Measurements from ENCODE around the gene TMC8.
A peak's percentile ranks its signal among the peaks of the same experiment; 100 is the strongest.

Gene TMC8

DNA sequence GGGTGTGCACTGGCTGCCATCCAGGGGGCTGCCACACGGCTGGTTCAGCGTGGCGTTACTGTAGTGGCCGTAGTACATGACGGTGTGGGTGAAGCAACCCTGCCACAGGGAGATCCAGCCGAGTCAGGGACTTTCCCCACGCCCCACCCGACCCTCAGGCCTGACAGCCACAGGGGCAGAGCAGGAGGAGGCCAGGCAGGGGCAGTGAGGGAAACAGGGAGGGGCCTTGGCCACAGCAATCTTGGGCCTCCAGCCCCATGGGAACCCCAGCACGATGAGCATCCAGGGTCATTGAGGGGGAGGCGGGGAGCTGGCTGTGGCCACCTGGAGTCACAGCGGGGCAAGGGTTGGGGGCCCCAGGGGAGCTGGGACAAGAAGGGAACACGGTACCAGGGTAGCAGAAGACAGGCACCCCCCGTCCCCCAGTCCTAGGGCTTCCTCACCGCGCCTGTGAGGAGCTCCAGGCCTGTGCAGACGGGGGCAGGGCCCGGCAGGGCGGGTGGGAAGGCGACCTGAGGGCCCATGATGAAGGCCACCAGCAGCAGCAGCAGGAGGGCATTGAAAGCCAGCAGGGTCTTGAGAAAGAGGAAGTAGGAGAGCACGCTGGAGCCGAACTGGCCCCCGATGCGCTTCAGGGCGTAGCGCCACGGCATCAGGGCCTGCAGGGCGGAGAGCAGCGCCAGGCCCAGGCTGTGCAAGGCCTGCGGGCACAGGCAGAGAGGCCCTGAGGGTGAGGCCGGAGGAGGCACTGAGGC, 6.3 kb upstream of the TMC8 start:
- DNase-seq = no peak

DNA sequence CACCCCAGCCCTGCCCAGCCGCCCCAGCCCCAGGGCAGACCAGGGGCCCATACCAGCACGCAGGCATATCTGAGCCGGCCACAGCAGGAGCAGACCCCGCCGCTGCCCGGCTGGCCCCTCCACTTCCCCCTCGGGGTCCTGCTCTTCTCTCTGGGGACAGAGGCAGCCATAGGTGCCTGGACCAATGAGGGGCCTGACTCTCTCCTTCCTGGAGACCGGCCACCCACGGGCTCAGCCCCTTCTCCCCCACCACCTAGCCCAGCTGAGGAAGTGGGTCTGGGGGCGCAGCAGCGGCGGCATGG, 5.8 kb upstream of the TMC8 start:
- no peak for DNase-seq

- DNase-seq = no peak
Observed at GRCh38 chr17:78125138-78125913, 5.2 kb upstream of the TMC8 start.

DNA sequence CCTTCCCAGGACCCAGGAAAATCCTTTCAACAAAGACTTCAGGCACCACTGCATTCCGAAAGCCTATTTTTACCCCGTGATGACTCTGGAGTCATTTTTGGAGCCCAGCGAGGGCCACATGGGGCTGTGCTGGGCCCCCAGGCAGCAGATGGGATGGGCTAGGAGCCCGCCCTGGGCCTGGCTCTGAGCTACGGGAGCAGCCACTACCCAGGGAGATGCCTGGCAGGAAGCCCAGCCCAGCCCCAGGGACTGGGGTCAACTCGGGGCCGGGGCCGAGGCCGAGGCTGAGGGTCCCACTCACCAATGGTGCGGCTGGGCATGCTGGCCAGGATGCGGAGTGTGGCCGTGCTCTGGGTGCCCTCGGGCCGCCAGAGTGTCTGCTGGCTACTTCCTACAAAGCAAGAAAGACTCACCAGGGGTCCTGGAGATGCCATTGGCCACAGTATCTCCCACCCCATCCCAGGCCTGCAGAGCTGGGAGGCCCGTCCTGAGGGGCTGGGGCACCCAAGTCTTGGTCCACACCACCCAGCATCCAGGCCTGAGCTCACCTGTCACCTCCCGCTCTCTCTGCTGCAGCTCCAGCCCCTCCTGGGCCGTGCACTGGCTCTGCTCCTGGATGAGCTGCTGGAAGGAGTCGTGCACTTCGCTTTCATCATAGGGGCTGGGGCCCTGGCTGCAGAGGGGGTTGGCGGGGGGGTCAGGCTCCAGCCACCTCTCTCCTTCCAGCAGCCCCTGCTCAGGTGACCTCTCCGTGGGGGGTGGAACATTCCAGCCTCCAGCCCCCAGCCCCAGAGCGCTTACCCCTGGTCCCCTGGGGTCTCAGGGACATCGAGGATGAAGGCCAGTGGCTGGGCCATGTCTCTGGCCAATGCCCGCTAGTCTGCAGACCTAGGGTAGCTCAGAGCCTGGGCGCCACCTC, 4.3 kb upstream of the TMC8 start:
- DNase-seq = peak; percentile 50

DNA sequence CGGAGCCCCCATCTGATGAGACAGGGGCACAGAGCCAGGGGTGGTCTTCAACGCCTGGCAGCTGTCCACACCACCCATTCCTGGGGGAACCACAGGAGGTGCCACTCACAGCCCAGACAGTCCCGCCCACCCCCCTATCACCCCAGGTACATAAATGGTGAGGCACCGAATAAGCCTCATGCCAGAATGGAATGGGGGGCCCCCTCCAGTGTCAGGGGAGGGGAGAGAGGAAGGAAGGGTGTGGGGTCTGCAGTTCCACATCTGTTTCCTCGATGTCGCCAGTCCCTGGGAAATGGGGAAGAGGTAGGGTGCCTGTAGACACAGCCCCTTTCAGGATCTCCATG, 3.7 kb upstream of the TMC8 start:
- no peak for DNase-seq

DNA sequence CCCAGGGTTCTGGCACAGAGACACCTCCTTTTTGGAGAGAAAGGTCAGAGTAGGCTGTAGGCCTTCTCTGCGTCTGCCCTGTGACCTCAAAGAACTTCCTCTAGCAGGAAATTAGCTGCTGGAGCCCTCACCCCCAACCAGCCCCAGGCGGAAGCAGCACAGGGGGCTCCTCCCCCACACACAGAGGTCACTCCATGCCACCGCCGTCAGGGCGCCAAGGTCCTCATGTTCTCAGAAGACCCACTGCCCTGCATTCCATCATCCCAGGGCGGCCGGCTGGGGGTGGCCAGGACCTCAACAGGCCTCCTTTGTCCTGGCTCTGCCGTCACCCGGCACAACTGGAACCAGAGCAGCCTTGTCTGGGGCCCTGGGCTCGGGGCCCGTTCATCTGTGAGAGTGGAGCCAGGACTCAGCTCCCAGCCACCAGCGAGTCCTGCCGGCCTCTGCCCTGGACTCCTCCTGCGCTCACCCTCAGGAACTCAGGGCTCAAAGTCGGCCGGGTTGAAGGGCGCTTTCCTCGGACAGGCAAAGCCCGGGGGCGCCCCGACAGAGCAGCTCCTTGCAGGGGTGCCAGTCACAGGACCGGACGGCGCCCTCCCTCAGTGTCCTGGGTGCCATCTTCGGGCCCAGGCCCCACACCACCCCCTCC, 3.2 kb upstream of the TMC8 start:
- DNase-seq = no peak

DNA sequence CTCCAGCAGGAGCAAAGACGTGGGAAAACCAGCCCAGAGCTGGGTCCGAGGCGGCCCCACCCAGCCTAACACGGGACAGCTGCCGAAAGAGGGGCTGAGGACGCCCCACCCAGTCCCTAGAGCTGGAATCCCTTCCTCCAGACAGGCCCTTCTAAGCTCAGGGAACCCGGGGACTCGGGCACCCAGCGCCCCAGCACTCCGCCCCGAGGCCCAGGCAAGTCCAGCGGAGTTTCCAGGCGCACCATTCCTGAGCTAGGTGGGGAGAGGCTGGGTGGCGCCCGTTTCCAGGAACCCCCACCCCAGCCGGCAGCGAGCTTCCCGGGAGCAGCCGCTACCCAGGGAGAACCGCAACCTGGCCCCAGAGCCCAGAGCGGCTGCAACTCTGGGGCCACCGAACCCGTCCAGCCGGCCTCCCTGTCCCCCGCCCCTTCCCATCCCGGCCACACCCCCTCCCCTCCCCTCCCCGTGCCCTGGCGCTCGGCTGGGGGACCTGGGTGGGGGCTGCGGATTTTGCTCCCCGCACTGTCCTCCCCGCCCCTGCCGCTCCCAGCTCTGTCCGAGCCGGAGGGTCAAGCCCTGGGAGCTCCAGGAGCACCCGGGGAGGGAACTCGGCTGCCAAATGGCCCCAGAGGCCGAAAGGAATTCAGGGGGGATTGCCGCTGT, 2.6 kb upstream of the TMC8 start:
- DNase-seq = no peak

GRCh38 chr17:78128551-78129350, 1.8 kb upstream of the TMC8 start, which contains the start of gene TMC6:
TSS of gene TMC6 (minus strand) at chr17:78128755. CDS start at chr17:78126832, 1,923 bp downstream.
- peak; percentile 19 for DNase-seq

- DNase-seq = no peak
Observed at GRCh38 chr17:78129351-78130089, 1.1 kb upstream of the TMC8 start.

- DNase-seq = no peak
Observed at GRCh38 chr17:78130090-78130436, 508 bp upstream of the TMC8 start.

DNA sequence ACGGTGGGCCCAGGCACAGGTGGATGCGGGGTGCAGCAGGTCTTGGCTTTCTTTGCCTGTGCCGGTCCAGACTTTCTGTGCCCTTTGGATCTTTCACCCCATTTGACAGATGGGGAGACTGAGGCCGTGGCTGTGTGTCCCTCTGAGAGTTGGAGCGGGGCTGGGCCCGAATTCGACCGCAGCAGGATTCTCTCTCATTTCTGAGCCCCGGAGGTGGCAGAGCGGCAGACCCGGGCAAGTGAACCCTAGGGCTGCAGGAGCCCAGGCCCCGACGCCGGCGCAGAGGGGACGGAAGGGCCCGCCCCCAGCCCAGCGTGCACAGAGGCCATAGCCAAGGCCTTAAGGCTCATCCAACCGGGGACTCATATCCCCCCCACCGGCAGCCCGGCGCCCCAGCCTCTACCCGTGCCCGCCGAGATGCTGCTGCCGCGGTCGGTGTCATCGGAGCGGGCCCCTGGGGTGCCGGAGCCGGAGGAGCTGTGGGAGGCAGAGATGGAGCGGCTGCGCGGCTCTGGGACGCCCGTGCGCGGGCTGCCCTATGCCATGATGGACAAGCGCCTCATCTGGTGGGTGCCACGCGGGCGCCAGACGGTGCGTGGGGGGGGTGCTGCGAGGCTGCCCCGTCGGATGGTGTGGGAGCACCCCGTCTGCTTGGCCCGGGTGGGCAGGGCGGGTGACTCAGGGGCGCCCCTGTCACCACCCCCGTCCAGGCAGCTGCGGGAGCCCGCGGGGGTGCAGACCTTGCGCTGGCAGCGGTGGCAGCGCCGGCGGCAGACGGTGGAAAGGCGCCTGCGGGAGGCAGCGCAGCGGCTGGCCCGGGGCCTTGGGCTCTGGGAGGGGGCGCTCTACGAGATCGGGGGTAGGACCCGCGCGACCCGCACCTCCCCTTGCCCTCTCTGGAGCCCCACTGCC, 857 bp downstream of the TMC8 start:
- no peak for DNase-seq

DNA sequence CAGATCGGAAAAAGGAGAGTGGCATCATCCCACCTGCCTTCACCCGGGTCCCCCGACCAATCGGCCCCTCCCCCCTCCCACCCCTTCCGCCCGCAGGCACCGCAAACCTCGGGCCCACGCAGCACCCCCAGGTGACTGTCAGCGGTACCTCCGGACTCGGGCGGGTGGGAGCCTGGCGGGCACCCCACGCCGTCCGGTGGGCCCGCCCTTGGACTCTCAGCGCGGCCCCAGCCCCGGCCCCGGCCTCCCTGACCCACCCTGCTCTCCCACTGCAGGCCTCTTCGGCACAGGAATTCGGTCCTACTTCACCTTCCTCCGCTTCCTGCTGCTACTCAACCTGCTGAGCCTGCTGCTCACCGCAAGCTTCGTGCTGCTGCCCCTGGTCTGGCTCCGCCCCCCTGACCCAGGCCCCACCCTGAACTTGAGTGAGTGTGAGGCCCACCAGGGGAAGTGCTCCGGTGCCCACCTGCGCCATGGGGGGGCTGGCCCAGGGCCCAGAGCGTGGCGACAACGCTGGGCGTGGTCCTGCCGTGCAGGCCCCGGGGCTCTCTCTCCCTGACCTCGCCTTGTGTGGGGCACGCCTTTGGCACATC, 1.6 kb downstream of the TMC8 start:
- DNase-seq = no peak

- DNase-seq = no peak
Observed at GRCh38 chr17:78132767-78133178, 2.2 kb downstream of the TMC8 start.

DNA sequence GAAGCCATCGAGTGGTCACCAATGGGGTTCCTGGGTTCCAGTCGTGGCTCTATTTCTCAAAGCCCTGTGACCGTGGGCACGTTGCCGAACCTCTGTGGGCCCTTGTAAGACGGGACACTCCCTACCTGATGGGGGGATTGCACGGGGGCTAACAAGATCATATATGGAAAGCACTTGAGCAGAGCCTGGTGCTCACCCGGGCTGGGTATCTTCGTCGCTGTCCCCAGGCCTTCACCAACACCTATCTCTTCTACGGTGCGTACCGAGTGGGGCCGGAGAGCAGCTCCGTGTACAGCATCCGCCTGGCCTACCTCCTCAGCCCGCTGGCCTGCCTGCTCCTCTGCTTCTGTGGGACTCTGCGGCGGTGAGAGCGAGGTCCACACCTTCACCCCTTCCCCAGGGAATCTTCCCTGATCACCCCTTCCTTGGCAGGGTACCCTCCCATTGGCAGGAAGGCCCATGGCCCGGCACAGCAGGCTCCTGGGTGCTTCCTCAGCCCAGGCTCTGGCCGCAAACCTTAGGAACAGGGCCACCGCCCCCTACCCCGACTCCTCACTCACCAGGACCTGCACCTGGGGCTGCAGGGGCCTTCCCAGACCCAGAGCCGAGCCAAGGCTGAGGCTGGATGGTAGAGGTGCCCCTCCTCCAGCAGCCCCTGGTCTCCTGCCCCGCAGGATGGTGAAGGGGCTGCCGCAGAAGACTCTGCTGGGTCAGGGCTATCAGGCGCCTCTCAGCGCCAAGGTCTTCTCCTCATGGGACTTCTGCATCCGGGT, 2.8 kb downstream of the TMC8 start:
- DNase-seq = no peak

DNA sequence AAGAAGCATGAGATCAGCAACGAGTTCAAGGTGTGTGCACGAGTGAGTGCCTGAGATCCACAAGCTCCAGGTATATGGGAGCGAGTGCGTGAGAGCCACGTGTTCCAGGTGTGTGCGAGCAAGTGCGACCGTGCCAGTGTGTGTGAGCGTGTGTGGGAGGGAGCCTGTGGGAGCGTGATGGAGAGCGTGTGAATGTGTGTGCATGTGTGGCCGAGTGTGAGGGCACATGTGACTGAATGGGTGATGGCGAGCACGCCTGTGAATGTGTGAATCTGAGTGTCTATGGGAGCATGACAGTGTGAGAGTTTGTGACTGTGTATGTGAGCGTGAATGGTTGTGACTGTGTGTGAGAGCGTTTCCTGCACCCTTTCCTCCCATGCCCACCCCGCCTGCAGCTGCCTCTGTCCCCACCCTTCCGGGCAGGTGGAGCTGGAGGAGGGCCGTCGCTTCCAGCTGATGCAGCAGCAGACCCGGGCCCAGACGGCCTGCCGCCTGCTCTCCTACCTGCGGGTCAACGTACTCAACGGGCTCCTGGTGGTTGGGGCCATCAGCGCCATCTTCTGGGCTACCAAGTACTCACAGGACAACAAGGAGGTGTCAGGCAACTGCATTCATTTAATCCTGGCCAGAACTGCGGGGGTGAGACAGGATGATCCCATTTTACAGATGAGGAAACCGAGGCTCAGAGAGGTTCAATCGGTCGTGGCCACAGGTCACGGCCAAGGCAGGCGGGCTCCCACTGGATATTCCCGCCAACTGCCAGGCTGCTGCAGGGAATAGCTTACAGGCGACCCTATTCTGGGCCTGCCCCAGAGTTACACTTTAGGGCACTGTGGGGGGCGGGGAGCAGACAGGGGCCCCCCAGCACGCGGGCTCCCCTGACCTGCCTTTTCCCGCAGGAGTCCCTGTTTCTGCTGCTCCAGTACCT, 3.7 kb downstream of the TMC8 start:
- peak; percentile 67 for DNase-seq

GRCh38 chr17:78134899-78135385, 4.4 kb downstream of the TMC8 start:
- DNase-seq = no peak

DNA sequence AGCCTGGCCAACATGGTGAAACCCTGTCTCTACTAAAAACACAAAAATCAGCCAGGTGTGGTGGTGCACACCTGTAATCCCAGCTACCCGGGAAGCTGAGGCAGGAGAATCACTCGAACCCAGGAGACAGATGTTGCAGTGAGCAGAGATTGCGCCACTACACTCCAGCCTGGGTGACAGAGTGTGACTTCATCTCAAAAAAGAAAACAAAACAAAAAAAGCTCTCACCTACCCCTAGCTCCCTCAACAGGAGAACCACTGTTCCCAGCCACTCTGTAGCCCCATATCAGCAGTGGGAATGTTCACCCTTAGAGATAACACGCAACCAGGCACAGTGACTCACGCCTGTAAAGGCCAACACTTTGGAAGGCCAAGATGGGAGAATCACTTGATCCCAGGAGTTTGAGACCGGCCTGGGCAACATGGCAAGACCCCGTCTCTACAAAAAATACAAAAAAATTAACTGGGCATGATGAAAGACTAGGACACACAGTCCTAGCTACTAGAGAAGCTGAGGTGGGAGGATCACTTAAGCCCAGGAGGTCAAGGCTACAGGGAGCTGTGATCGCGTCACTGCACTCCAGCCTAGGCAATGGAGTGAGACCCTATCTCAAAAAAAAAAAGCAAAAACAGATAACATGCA, 5.4 kb downstream of the TMC8 start:
- no peak for DNase-seq

Data from NCI-H1694 treated with DMSO at 0.1 percent for 48 hours (cell line).